Cortex of kidney (tissue), 1 donor: Measurements from ENCODE around the gene HPCAL1.
"Not testable (repeated sequence)": the region's sequence is repeated elsewhere in the genome, so short reads cannot be mapped to it uniquely, and the experiment has no call there.

Source experiments
- DNase-seq: peaks from one replicate; lab custom pipeline; 2025; lab: John Stamatoyannopoulos, UW

Gene HPCAL1

GRCh38 chr2:10302479-10303180 lies at the start of gene HPCAL1:
Gene HPCAL1, plus strand, starts transcription at chr2:10302904. Its CDS starts 116,854 bp downstream, at chr2:10419758.
- DNase-seq: peak; percentile 63

- DNase-seq: no peak
These were observed 48.9 kb upstream of the HPCAL1 start for GRCh38 chr2:10253596-10254372.

GRCh38 chr2:10254373-10255188 lies 48.1 kb upstream of the HPCAL1 start:
- no peak for DNase-seq

GRCh38 chr2:10255189-10256030 lies 47.3 kb upstream of the HPCAL1 start:
- no peak for DNase-seq

- no peak for DNase-seq
These were observed 46.6 kb upstream of the HPCAL1 start for GRCh38 chr2:10256031-10256514.

GRCh38 chr2:10256515-10257031 lies 46.1 kb upstream of the HPCAL1 start:
- DNase-seq: no peak

- no peak for DNase-seq
These were observed 45.7 kb upstream of the HPCAL1 start for GRCh38 chr2:10257036-10257435.

GRCh38 chr2:10257500-10258147 lies 45.1 kb upstream of the HPCAL1 start:
- DNase-seq: no peak

GRCh38 chr2:10258326-10258725 lies 44.4 kb upstream of the HPCAL1 start:
- no peak for DNase-seq

- DNase-seq: no peak
These were observed 44.0 kb upstream of the HPCAL1 start for GRCh38 chr2:10258726-10259125.

- DNase-seq: no peak
These were observed 42.6 kb upstream of the HPCAL1 start for GRCh38 chr2:10260130-10260529.

GRCh38 chr2:10263526-10263925 lies 39.2 kb upstream of the HPCAL1 start:
- DNase-seq: not testable (repeated sequence)

- DNase-seq: no peak
These were observed 38.0 kb upstream of the HPCAL1 start for GRCh38 chr2:10264506-10265328.

- DNase-seq: no peak
These were observed 37.2 kb upstream of the HPCAL1 start for GRCh38 chr2:10265329-10266132.

GRCh38 chr2:10266133-10266620 lies 36.5 kb upstream of the HPCAL1 start:
- no peak for DNase-seq

GRCh38 chr2:10267036-10267435 lies 35.7 kb upstream of the HPCAL1 start:
- no peak for DNase-seq

GRCh38 chr2:10267551-10268465 lies 34.9 kb upstream of the HPCAL1 start:
- DNase-seq: no peak

- no peak for DNase-seq
These were observed 33.4 kb upstream of the HPCAL1 start for GRCh38 chr2:10269291-10269690.
